SH-SY5Y (cell line): ENCODE results near the gene SCAI.

Experiments used
- GATA2 ChIP-seq: IDR thresholded peaks from 2 replicates; pipeline ENCODE4 v1.6.1; 2011; ENCODE audit warnings: mild to moderate bottlenecking, low read depth, low read length
- GATA3 ChIP-seq: IDR thresholded peaks from 2 replicates; pipeline ENCODE4 v1.6.1; 2011; ENCODE audit warnings: low read depth, mild to moderate bottlenecking, low read length, moderate library complexity

Gene SCAI

DNA sequence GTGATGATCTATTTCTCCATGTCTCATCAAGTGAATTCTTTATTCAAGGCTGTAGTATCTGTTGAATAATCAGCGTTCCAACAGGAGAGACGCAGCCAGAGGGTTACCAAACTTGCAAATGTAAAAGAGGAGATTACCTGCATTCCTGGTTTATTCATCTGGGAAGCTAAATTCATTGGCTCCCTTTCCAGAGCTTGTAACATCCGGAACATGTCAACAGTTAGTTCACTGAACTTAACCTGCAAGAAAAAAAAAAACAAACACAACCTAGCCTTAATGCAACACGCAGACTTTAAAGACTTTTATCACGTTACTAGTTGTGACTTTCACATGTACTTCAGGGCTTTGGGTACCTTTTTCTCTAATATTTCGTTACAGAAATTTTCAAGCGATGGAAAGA lies 140.0 kb downstream of the SCAI start:
- TF ChIP-seq GATA3 (no peak), GATA2 (no peak)

DNA sequence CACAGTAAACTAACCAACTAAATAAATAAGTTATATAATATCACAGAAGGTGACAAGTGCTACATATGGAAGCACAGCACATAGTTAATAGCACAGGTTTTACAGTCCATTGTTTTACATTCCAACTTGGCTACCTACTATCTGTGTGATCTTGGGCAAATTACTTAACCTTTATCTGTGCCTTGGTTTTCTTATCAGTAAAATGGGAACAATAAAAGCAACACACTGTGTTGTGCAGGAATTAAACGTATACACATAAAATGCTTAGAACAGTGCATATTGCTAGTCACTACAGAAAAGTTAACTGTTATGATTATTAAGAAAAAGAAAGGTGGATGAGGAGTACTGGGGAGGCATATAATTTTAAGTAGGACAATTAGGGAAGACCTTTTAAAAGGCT lies 159.6 kb downstream of the SCAI start:
- no peak for TF ChIP-seq GATA2
- no peak for TF ChIP-seq GATA3

DNA sequence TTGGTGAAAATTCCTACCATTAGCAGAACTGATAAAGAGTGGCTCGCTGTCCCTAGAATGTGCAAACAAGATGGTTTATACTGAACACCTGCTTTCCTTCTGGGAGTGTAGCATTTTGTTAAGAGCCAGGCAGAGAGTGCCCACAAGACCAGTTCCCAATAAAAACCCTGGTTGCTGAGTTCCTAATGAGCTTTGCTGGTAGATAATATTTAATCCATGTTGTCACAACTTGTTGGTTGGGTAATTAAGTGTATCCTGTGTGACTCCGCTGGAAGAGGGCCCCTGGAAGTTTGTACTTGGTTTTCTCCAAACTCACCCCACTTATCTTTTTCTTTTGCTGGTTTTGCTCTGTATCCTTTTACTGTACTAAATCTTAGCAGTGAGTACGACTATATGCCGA lies 162.9 kb downstream of the SCAI start:
- TF ChIP-seq GATA3 (no peak), GATA2 (no peak)

DNA sequence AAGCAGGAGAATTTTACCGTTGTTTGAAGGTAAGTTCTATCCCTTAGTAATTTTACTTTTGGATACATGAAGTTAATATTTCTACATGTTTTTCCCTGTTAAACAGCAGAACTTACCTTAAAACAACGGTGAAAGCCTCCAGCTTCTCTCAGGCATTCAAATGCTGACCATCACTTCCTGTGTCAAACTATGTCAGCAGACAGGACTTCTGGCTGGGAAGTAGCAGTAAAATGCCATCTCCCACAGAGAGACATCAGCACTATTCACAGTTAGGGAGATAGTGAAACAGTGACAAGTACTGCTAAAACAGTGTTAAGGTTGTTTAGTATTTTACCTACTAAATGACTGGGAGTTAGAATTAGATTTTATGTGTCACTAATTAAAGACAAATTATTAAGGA lies 168.2 kb downstream of the SCAI start:
- TF ChIP-seq GATA2, result no peak
- TF ChIP-seq GATA3, result no peak

DNA sequence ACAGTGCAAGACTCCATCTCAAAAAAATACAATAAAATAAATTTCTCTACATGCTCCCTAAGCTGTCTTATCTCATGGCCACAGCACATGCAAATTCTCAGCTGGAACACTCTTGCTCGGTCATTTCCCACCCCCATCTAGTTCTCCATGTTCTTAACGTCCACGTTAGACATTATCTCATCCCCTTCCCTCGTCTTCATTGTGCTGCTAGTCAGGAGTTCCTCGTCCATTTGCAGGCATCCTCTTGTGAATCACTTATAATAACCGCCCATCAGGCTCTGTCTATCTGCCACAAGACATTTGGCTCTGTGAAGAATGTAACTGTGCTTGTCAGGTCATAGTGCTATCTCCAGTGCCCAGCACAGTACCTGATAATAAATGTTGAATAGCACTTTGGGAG lies 169.5 kb downstream of the SCAI start:
- TF ChIP-seq GATA2 (no peak), GATA3 (no peak)

DNA sequence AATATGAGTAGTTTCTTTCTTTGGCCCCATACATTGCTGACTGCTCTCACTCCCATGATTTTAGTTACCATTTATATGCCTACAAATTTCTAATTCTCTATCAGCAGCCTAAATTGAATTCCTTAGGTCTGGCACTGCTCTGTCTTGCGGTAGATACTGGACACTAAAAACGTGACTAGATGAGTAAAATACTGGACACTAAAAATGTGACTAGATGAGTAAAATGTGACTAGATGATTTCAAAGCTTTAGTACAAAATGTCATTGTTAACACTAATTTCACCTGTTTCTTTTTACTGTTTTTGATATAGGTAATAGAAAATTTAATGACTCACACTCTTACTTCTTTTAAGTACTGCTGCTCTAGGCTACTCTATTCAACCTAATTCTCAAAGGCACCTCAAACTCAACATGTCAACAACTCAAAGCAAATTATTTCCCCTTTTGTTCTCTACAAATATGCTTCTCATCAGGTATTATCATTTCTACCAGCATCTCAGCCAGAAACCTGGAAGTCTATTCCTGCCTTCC lies 171.0 kb downstream of the SCAI start:
- TF ChIP-seq GATA3 (no peak), GATA2 (no peak)

DNA sequence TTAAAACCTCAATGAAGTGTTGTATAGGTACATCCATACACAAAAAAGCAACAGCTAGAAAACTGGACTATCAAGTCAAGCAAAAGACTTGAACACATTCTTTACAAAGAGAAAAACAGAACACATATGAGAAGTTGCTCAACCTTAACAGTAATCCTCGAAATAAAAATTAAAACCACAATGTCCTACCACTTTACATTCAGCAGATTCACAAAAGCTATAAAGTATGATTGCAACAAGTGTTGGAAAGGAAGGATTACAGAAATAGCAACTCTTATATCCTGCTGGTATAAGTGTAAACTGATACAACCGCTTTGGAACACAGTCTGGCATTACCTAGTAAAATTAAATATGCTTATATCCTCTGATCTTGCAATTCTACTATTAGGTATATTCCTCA lies 173.9 kb downstream of the SCAI start:
- TF ChIP-seq GATA2 (no peak), GATA3 (no peak)

DNA sequence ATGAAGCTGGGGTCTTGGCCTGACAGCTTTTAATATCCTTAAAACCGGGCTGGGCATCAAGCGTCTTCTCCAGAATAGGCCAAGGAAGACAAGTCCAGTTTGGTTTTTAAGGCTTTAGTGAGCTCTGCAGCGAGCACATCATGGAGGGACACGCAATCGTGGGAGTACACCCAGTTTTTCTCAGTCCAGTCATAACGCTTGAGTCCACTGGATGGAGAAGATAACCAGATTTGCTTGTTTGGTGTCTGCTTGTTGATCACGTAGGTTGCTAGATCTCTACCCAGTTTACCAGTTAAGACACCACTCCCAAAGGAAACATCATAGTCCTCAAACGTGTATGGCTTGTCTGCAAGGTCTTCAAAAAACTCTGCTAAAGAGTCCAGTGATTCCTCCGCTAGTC lies 175.1 kb downstream of the SCAI start:
- no peak for TF ChIP-seq GATA3
- TF ChIP-seq GATA2, result no peak

DNA sequence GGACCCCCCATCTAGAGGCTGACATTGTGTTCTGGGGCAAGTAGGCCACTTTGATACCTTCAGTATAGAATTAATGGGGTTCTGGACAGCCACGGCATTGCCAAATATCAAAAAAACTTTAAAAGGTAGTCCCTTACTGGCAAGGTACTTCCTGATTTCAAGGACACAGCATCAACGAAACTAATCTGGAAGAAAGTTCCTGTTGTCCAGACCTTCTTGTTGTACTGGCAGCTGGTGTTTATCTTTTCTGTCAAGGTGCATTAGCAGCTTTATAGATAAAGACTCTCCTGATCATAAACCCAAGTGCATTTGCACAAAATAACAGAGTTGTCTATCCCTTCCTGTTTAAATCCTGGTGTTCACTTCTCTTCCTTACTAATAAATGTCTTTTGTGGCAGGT lies 178.7 kb downstream of the SCAI start:
- TF ChIP-seq GATA2, result no peak
- no peak for TF ChIP-seq GATA3

DNA sequence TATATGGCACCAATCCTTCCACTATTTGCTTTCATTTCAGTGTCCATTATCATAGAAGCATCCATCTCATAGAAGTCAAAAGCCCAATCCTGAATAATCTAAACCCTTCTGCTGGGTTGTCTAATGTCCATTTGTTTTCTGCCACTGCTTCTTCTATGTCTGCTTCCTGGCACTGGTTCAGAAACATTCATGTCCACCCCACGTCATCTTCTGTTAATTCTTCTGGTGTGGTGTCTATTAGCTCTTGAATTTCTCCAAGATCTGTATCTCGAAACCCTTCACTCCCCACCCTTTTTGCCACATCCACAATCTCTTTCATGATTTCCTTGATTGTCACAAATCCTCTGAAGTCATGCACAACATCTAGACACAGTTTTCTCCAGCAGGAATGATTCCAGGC lies 179.3 kb downstream of the SCAI start:
- no peak for TF ChIP-seq GATA3
- TF ChIP-seq GATA2, result no peak

DNA sequence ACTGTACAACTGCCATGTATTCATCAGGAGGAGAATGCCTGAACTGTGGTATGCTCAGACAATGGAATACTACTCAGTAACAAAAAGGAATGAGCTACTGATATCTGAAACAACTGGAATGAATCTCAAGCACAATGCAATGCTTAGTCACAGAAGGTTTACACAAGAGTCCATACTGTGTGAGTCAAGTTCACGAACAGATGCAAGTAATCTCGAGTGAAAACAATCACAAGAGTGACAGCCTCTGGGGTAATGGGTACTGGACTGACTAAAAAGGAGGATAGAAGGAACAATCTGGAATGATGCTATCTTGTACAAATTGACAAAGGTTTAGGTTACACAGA lies 182.9 kb downstream of the SCAI start:
- no peak for TF ChIP-seq GATA3
- no peak for TF ChIP-seq GATA2

DNA sequence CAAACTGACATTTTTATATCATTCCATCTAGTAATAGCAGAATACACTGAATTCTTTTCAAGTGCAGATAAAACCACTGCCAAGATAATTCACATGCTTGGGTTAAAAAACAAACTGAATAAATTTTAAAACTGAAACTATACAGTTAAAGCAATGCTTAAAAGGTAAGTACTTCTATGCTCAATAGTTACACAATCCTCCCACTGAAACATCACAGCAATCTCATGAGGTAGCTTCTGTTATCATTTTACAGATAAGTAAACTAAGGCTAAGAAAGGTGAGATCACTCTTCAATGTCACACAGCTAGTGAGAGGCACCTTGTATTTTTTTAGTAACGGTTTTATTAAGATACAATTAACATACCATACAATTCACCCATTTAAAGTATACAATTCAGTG lies 189.1 kb downstream of the SCAI start:
- no peak for TF ChIP-seq GATA2
- TF ChIP-seq GATA3, result no peak

DNA sequence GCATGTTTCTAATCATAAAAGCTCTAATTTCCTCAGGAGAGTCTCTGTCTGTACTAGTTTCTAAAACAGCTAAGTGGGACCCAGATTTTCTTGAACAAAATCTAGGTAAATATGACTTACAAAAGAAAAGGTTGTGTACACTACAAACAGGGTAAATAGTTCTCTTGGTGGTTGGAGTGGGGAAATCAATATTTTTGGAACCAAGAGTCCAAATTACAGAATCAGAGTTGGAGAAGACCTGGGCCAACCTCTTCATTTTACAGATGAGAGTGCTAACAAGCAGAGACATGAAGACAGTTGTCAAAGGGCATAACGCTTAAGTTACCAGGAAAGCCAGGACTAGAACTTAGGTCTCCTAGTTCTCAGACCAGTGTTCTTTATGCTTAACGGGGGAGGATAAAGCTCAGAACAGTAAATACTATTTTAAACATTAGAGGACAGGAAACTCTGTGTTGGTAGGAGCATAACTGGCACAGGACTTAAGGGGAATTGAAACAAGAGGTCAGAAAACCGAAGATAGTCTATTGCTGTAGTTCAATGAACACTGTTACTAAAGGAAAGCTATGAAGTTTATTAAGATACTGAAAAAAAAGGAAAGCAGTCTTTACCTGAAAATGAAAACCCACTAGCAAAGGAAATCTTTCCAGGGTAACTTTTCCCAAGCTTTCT lies 193.1 kb downstream of the SCAI start:
- TF ChIP-seq GATA2 (no peak), GATA3 (no peak)

DNA sequence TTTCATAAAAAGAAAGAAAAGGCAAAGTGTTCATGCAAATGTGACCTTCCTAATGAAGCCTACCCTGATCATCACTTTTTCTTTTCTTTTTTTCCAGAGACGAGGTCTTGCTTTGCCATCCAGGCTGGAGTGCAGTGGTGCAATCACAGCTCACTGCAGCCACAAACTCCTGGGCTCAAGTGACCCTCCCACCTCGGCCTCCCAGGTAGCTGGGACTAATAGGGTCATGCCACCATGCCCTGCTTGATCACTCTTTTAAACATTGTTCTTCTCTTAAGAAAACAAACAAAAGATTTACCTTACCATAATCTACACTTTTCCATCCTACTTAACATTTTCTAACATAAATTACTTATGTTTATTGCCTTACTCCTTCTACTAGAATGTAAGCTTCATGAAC lies 193.9 kb downstream of the SCAI start:
- TF ChIP-seq GATA2 (no peak), GATA3 (no peak)

DNA sequence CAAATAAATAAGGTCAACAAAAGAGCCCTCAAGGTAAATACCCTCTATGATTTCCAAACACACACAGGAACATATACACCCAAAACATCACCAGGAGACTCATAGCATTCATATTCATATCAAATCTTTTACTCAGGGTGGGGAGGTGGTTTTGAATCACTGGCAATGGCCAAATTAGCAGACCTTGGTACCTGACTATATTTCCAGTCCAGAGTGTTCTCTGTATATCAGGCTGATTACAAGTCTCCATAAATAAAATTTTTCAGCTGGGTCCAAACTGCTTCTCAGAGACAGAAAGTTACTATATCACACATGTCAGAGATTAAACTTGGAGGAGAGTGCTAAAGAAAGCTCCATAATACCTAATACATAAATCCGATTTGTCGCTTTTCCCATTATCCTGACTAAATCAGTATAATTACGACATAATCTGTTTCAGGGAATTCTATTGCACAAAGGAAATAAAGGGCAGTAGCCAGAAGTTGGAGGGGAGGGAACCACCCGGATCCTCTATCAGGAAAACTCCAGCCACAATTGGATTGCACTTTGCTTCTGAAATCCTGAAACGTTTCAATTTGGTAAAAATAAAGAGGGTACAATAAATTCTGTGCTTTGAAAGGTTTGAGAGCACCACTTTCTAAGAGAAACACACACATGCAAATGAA lies 195.5 kb downstream of the SCAI start:
- TF ChIP-seq GATA3 (no peak), GATA2 (no peak)
